Activated T-cell treated with anti-CD3 and anti-CD28 coated beads, Interleukin-2, amount 50 U/mL, for 72 hours (primary cell): ENCODE data around the gene ARHGAP24. TPM values are rescaled to one million over a fixed set of nuclear protein-coding genes. Genes with fewer than 3 reads are reported as not detected.
A peak's percentile ranks its signal among the peaks of the same experiment; 100 is the strongest.

Source experiments
- ATAC-seq, 2 donors: fragments of 150-1000 bp; cut with Tn5 transposase; replicated peaks in 1 of 2; 2 replicates each; pipeline ENCODE4 v1.10.0; 2021; ENCODE audit warnings: moderate library complexity in 2 of 2, mild to moderate bottlenecking in 1 of 2
- DNase-seq, 2 donors: peaks; one replicate each; pipeline ENCODE4 v3.0.0; 2021 to 2022; ENCODE audit warnings: mixed read lengths in 1 of 2
- H3K27ac Mint-ChIP-seq: one replicate; pipeline ENCODE4 v1.8.0; 2022; ENCODE audit warnings: mild to moderate bottlenecking, moderate library complexity, mixed read lengths
- H3K27me3 Mint-ChIP-seq: one replicate; pipeline ENCODE4 v1.8.0; 2022; ENCODE audit warnings: low read depth, mixed read lengths
- H3K36me3 Mint-ChIP-seq, 2 donors: one replicate each; pipeline ENCODE4 v1.8.0; 2022; ENCODE audit warnings: mixed read lengths in 2 of 2, mild to moderate bottlenecking in 1 of 2; ENCODE audit not compliant: insufficient read depth in 2 of 2
- H3K4me1 Mint-ChIP-seq: one replicate; pipeline ENCODE4 v1.8.0; 2022; ENCODE audit warnings: low read depth, mixed read lengths
- H3K4me3 Mint-ChIP-seq, 2 donors: one replicate each; pipeline ENCODE4 v1.8.0; 2022; ENCODE audit warnings: mild to moderate bottlenecking in 2 of 2, mixed read lengths in 2 of 2, moderate library complexity in 2 of 2
- H3K9me3 Mint-ChIP-seq, 2 donors: one replicate each; pipeline ENCODE4 v1.8.0; 2022; ENCODE audit warnings: mixed read lengths in 2 of 2
- total RNA-seq, 2 donors: library from RNA; stranded (reverse); gene quantifications; one replicate each; pipeline ENCODE4 v1.2.3, GENCODE V29; 2022

ARHGAP24 gene
- total RNA-seq, 2 donors from 2014 or later = not detected

GRCh38 chr4:85548116-85548515 is 73.2 kb downstream of the ARHGAP24 start:
- no peak overlapping the region for H3K4me3 Mint-ChIP-seq
- H3K9me3 Mint-ChIP-seq = peaks cover 0 to 10% of the 10 kb centered on the region in 2 donors
- no peak overlapping the region for H3K27ac Mint-ChIP-seq
- H3K36me3 Mint-ChIP-seq = no peaks in the 10 kb centered on the region
- no peaks in the 10 kb centered on the region for H3K4me1 Mint-ChIP-seq
- no peaks in the 10 kb centered on the region for H3K27me3 Mint-ChIP-seq
- no peak for ATAC-seq
- DNase-seq = no peak

- Mint-ChIP-seq H3K27ac (no peak overlapping the region), H3K4me1 (no peaks in the 10 kb centered on the region), H3K4me3 (no peak overlapping the region), H3K27me3 (no peaks in the 10 kb centered on the region), H3K9me3 (peaks cover 0 to 10% of the 10 kb centered on the region in 2 donors), H3K36me3 (no peaks in the 10 kb centered on the region)
- ATAC-seq (no peak), DNase-seq (no peak)
Observed at GRCh38 chr4:85548841-85549240, 73.9 kb downstream of the ARHGAP24 start.

- no peak for DNase-seq
- no peak for ATAC-seq
- H3K4me1 Mint-ChIP-seq = no peaks in the 10 kb centered on the region
- peaks cover 2% of the 10 kb centered on the region in 2 donors for H3K36me3 Mint-ChIP-seq
- no peak overlapping the region for H3K27ac Mint-ChIP-seq
- H3K27me3 Mint-ChIP-seq = no peaks in the 10 kb centered on the region
- peaks cover 2 to 13% of the 10 kb centered on the region in 2 donors for H3K9me3 Mint-ChIP-seq
- no peak overlapping the region for H3K4me3 Mint-ChIP-seq
Observed at GRCh38 chr4:85555206-85555605, 80.3 kb downstream of the ARHGAP24 start.

GRCh38 chr4:85556283-85556682 is 81.3 kb downstream of the ARHGAP24 start:
- peaks cover 2% of the 10 kb centered on the region in 2 donors for H3K36me3 Mint-ChIP-seq
- no peak overlapping the region for H3K4me3 Mint-ChIP-seq
- peaks cover 2 to 14% of the 10 kb centered on the region in 2 donors for H3K9me3 Mint-ChIP-seq
- no peak for ATAC-seq
- no peaks in the 10 kb centered on the region for H3K4me1 Mint-ChIP-seq
- no peak overlapping the region for H3K27ac Mint-ChIP-seq
- no peak for DNase-seq
- no peaks in the 10 kb centered on the region for H3K27me3 Mint-ChIP-seq

- no peaks in the 10 kb centered on the region for H3K27me3 Mint-ChIP-seq
- no peaks in the 10 kb centered on the region for H3K4me1 Mint-ChIP-seq
- no peak for ATAC-seq
- H3K9me3 Mint-ChIP-seq = peaks cover 2 to 11% of the 10 kb centered on the region in 2 donors
- DNase-seq = peak in 1 of 2 donors; percentile 1
- H3K36me3 Mint-ChIP-seq = peaks cover 2% of the 10 kb centered on the region in 2 donors
- H3K4me3 Mint-ChIP-seq = no peak overlapping the region
- no peak overlapping the region for H3K27ac Mint-ChIP-seq
Observed at GRCh38 chr4:85557016-85557901, 82.3 kb downstream of the ARHGAP24 start.

GRCh38 chr4:85565761-85566480 is 91.0 kb downstream of the ARHGAP24 start:
- H3K4me3 Mint-ChIP-seq = no peak overlapping the region
- no peaks in the 10 kb centered on the region for H3K4me1 Mint-ChIP-seq
- ATAC-seq = no peak
- H3K36me3 Mint-ChIP-seq = no peaks in the 10 kb centered on the region
- peaks cover 2% of the 10 kb centered on the region in 2 donors for H3K9me3 Mint-ChIP-seq
- H3K27ac Mint-ChIP-seq = no peak overlapping the region
- H3K27me3 Mint-ChIP-seq = no peaks in the 10 kb centered on the region
- no peak for DNase-seq

GRCh38 chr4:85569730-85570299 is 94.9 kb downstream of the ARHGAP24 start:
- Mint-ChIP-seq H3K27me3 (no peaks in the 10 kb centered on the region), H3K27ac (no peak overlapping the region), H3K9me3 (no peaks in the 10 kb centered on the region), H3K4me1 (no peaks in the 10 kb centered on the region), H3K36me3 (no peaks in the 10 kb centered on the region), H3K4me3 (no peak overlapping the region)
- DNase-seq (no peak), ATAC-seq (no peak)

GRCh38 chr4:85570388-85570787 is 95.4 kb downstream of the ARHGAP24 start:
- Mint-ChIP-seq H3K4me1 (no peaks in the 10 kb centered on the region), H3K36me3 (no peaks in the 10 kb centered on the region), H3K4me3 (no peak overlapping the region), H3K27me3 (no peaks in the 10 kb centered on the region), H3K9me3 (no peaks in the 10 kb centered on the region), H3K27ac (peak overlapping the region; percentile 82)
- DNase-seq (no peak), ATAC-seq (no peak)

- no peaks in the 10 kb centered on the region for H3K36me3 Mint-ChIP-seq
- H3K4me3 Mint-ChIP-seq = no peak overlapping the region
- DNase-seq = no peak
- no peaks in the 10 kb centered on the region for H3K9me3 Mint-ChIP-seq
- H3K27ac Mint-ChIP-seq = no peak overlapping the region
- H3K4me1 Mint-ChIP-seq = no peaks in the 10 kb centered on the region
- no peaks in the 10 kb centered on the region for H3K27me3 Mint-ChIP-seq
- ATAC-seq = no peak
Observed at GRCh38 chr4:85571008-85571407, 96.1 kb downstream of the ARHGAP24 start.

GRCh38 chr4:85573270-85573669 is 98.3 kb downstream of the ARHGAP24 start:
- Mint-ChIP-seq H3K27me3 (no peaks in the 10 kb centered on the region), H3K27ac (no peak overlapping the region), H3K4me1 (no peaks in the 10 kb centered on the region), H3K36me3 (no peaks in the 10 kb centered on the region), H3K9me3 (no peaks in the 10 kb centered on the region), H3K4me3 (no peak overlapping the region)
- DNase-seq (no peak), ATAC-seq (no peak)

GRCh38 chr4:85577307-85577706 is 102.4 kb downstream of the ARHGAP24 start:
- Mint-ChIP-seq H3K36me3 (no peaks in the 10 kb centered on the region), H3K27ac (no peak overlapping the region), H3K27me3 (no peaks in the 10 kb centered on the region), H3K4me3 (no peak overlapping the region), H3K9me3 (no peaks in the 10 kb centered on the region), H3K4me1 (no peaks in the 10 kb centered on the region)
- no peak for DNase-seq
- no peak for ATAC-seq

GRCh38 chr4:85579942-85580341 is 105.0 kb downstream of the ARHGAP24 start:
- no peak for ATAC-seq
- no peak for DNase-seq
- no peaks in the 10 kb centered on the region for H3K27me3 Mint-ChIP-seq
- no peaks in the 10 kb centered on the region for H3K4me1 Mint-ChIP-seq
- no peak overlapping the region for H3K4me3 Mint-ChIP-seq
- no peaks in the 10 kb centered on the region for H3K36me3 Mint-ChIP-seq
- peaks cover 0 to 1% of the 10 kb centered on the region in 2 donors for H3K9me3 Mint-ChIP-seq
- no peak overlapping the region for H3K27ac Mint-ChIP-seq

GRCh38 chr4:85580489-85580888 is 105.5 kb downstream of the ARHGAP24 start:
- Mint-ChIP-seq H3K36me3 (no peaks in the 10 kb centered on the region), H3K4me1 (no peaks in the 10 kb centered on the region), H3K9me3 (peaks cover 0 to 1% of the 10 kb centered on the region in 2 donors), H3K27ac (no peak overlapping the region), H3K27me3 (no peaks in the 10 kb centered on the region), H3K4me3 (no peak overlapping the region)
- no peak for DNase-seq
- ATAC-seq = no peak
